CD4-positive, CD25-positive, alpha-beta regulatory T cell (primary cell): ENCODE data around the gene MARCHF4. TPM values are rescaled to one million over a fixed set of nuclear protein-coding genes. Genes with fewer than 3 reads are reported as not detected.

Experiments
- ATAC-seq, 2 donors: fragments of 150-1000 bp; cut with Tn5 transposase; one replicate each; pipeline ENCODE4 v1.10.0; 2021; ENCODE audit warnings: low read depth in 2 of 2, moderate number of reproducible peaks in 2 of 2, moderate library complexity in 1 of 2
- DNase-seq, 3 donors: peaks; one replicate each; pipeline versions ENCODE4 v3.0.0 to v3.0.0-alpha.2; 2012 to 2022; ENCODE audit warnings: mixed read lengths in 1 of 3
- H3K27ac ChIP-seq: one replicate; pipeline ENCODE4 v1.7.0; 2013; ENCODE audit warnings: mild to moderate bottlenecking, low read length; ENCODE audit not compliant: insufficient read depth, poor library complexity, severe bottlenecking
- H3K27me3 ChIP-seq: one replicate; pipeline ENCODE4 v1.7.0; 2013; ENCODE audit warnings: low read length; ENCODE audit not compliant: control insufficient read depth, insufficient read depth
- H3K36me3 ChIP-seq: one replicate; pipeline ENCODE4 v1.7.0; 2013; ENCODE audit warnings: mild to moderate bottlenecking, low read length, moderate library complexity; ENCODE audit not compliant: control insufficient read depth, insufficient read depth
- H3K4me1 ChIP-seq: 2 replicates; pipeline ENCODE4 v1.7.0; 2013; ENCODE audit warnings: mild to moderate bottlenecking, low read length; ENCODE audit not compliant: insufficient read depth, control insufficient read depth, poor library complexity, severe bottlenecking
- H3K4me3 ChIP-seq: one replicate; pipeline ENCODE4 v1.7.0; 2013; ENCODE audit warnings: low read depth, mild to moderate bottlenecking, low read length, moderate library complexity
- H3K9me3 ChIP-seq, 2 experiments: 1 replicate in 1 of 2; 2 replicates in 1 of 2; pipeline ENCODE4 v1.7.0; 2013; ENCODE audit warnings: low read length in 2 of 2, mild to moderate bottlenecking in 1 of 2, moderate library complexity in 1 of 2; ENCODE audit not compliant: control insufficient read depth in 2 of 2
- H3K27ac Mint-ChIP-seq, 3 donors: one replicate each; pipeline ENCODE4 v1.8.0; 2020 to 2022; ENCODE audit warnings: mild to moderate bottlenecking in 3 of 3, mixed read lengths in 3 of 3, moderate library complexity in 2 of 3
- H3K27me3 Mint-ChIP-seq: one replicate; pipeline ENCODE4 v1.8.0; 2022; ENCODE audit warnings: mild to moderate bottlenecking, mixed read lengths
- H3K36me3 Mint-ChIP-seq: one replicate; pipeline ENCODE4 v1.8.0; 2020; ENCODE audit warnings: mixed read lengths
- H3K4me1 Mint-ChIP-seq, 4 donors: one replicate each; pipeline ENCODE4 v1.8.0; 2020 to 2022; ENCODE audit warnings: mixed read lengths in 4 of 4, mild to moderate bottlenecking in 1 of 4
- H3K4me3 Mint-ChIP-seq, 4 donors: one replicate each; pipeline ENCODE4 v1.8.0; 2020 to 2022; ENCODE audit warnings: mild to moderate bottlenecking in 4 of 4, mixed read lengths in 4 of 4, moderate library complexity in 3 of 4
- H3K9me3 Mint-ChIP-seq, 7 donors: one replicate each; pipeline ENCODE4 v1.8.0; 2020 to 2022; ENCODE audit warnings: mixed read lengths in 7 of 7, mild to moderate bottlenecking in 3 of 7, moderate library complexity in 2 of 7
- polyA plus RNA-seq, 4 donors: library from polyadenylated mRNA; unstranded; fragments of 300-500 nt; fragmentation: Illumina TruSeq; gene quantifications; one replicate each; pipeline ENCODE4 v1.2.3, GENCODE V29; 2021
- total RNA-seq: library from RNA; stranded (reverse); gene quantifications from one replicate; pipeline ENCODE4 v1.2.3, GENCODE V29; 2022

Gene MARCHF4
- total and polyA plus RNA-seq, 5 donors from 2014 or later, result not detected

DNA sequence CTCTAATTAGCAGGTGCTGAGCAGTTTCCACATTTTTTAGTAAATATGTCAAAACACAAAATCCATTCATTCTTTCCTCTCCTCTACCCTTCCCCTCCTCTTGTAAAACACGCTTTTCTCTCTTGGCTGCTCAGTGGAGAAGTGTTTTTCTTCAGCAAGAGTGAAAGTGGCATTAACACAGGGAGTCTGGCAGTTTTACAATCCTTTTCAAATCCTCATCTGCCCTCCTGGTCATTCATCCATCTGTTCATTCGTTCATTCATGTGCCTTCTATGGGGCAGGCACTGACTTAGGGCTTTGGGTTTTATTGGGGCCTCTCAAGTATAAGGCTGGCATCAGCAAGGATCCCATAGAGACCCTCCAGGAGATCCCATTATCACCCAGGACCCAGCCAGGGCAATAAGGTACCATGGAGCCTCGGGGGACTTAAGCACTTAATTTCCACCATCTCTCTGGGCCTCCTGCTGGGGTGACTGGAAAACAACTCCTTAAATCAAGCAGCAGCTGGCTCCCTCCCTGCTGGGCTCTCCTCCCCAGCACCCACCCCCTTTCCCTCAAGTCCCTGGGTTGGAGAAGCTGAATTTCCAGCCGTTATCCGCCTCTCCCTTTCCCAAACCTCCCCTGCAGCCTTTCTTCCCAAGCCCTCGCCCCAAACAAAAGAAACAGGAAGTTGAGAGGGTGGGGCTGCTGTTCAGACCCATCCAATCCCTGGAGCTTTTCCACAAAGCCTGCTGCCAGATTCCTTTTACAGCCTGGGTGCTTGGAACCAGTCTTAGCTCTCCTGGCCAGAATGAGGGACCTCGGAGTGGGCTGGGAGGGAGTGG is 32.6 kb downstream of the MARCHF4 start:
- H3K4me3 ChIP-seq, result no peak overlapping the region
- peaks cover 4% of the 10 kb centered on the region for H3K27me3 Mint-ChIP-seq

DNA sequence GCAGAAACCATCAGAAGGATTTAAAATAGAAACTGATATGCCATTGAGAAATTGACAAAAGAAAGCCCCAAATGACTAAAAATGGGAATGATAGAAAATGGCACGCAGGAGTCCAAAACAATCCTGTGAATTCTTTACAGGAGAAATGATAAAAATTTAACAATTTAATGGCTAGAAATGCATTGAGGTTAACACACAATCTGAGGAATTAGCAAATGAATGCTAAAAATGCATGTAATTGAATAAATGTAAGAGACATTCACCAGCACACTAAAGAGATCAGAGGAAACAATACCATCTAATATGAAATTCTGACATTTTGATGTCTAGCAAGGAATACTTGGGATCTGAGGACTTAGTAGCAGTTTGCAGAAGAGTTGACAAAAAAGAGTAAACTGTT is 37.0 kb downstream of the MARCHF4 start:
- Histone ChIP-seq H3K36me3 (no peaks in the 10 kb centered on the region), H3K4me3 (no peak overlapping the region), H3K27ac (no peak overlapping the region), H3K4me1 (no peaks in the 10 kb centered on the region), H3K27me3 (no peaks in the 10 kb centered on the region), H3K9me3 (no peaks in the 10 kb centered on the region)
- H3K27me3 Mint-ChIP-seq, result peaks cover 11% of the 10 kb centered on the region
- no peak overlapping the region for H3K27ac Mint-ChIP-seq
- H3K4me1 Mint-ChIP-seq, result peaks cover 0 to 8% (median 3%) of the 10 kb centered on the region in 4 donors
- DNase-seq (no peak), ATAC-seq (no peak)
- H3K9me3 Mint-ChIP-seq, result peaks cover 0 to 2% (median 0%) of the 10 kb centered on the region in 7 donors
- H3K36me3 Mint-ChIP-seq, result peaks cover 3% of the 10 kb centered on the region
- H3K4me3 Mint-ChIP-seq, result no peak overlapping the region

More for the DNA sequence above, 32.6 kb downstream of the MARCHF4 start:
- Mint-ChIP-seq H3K27ac (peak overlapping the region in 1 of 3 donors; percentile 50), H3K4me1 (peaks cover 0 to 31% (median 4%) of the 10 kb centered on the region in 4 donors), H3K9me3 (no peaks in the 10 kb centered on the region), H3K36me3 (peaks cover 3% of the 10 kb centered on the region), H3K4me3 (no peak overlapping the region)
- H3K27me3 ChIP-seq, result no peaks in the 10 kb centered on the region
- no peaks in the 10 kb centered on the region for H3K36me3 ChIP-seq
- no peak for ATAC-seq
- no peaks in the 10 kb centered on the region for H3K9me3 ChIP-seq
- H3K4me1 ChIP-seq, result no peaks in the 10 kb centered on the region
- no peak for DNase-seq
- no peak overlapping the region for H3K27ac ChIP-seq

DNA sequence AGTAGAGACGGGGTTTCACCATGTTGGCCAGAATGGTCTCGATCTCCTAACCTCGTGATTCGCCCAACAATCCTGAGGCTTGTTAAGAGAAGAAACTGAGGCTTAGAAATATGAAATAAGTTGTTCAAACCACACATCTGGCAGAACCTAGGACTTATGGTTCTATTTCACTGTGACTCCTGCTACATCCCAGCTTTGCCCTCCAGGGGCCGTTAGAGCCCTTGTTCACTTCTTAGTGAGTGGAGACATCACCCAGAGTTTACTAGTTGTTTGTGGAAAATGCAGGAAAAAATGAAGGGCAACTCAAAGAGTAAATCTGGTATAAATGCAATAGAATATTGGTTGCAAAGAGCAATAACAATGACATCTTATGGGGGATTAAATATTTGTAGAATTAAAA is 43.9 kb downstream of the MARCHF4 start:
- H3K27me3 ChIP-seq, result no peaks in the 10 kb centered on the region
- no peaks in the 10 kb centered on the region for H3K36me3 Mint-ChIP-seq
- H3K36me3 ChIP-seq, result no peaks in the 10 kb centered on the region
- H3K27ac ChIP-seq, result no peak overlapping the region
- DNase-seq, result no peak
- no peak for ATAC-seq
- H3K27me3 Mint-ChIP-seq, result peaks cover 13% of the 10 kb centered on the region
- no peaks in the 10 kb centered on the region for H3K4me1 ChIP-seq
- no peak overlapping the region for H3K4me3 ChIP-seq
- H3K9me3 Mint-ChIP-seq, result peaks cover 0 to 4% (median 0%) of the 10 kb centered on the region in 7 donors
- H3K9me3 ChIP-seq, result no peaks in the 10 kb centered on the region
- peaks cover 0 to 2% (median 0%) of the 10 kb centered on the region in 4 donors for H3K4me1 Mint-ChIP-seq
- H3K4me3 Mint-ChIP-seq, result no peak overlapping the region
- no peak overlapping the region for H3K27ac Mint-ChIP-seq

DNA sequence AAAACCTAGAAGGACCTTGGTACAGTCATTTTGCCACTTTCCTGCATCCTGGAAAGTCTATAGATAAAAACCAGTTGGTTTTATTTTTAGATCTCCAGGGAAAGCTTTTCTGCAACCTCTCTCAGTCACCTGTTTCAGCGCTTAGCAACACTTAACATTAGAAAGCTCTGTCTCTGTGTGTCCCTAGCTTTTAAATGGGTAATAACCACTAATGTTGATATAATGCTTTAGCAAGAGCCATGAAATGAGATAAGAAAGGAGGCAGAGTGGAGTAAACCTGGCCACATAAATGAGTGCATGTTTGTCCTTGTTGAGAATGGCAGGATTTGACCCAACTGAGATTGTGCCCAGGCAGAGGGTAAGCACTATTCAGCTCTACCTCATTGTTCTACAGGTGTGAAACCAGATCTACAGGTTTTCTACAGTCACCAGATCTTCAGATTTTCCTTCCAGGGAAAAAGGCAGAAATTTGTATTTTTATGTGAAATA is 44.8 kb downstream of the MARCHF4 start:
- no peaks in the 10 kb centered on the region for H3K36me3 ChIP-seq
- H3K4me3 ChIP-seq, result no peak overlapping the region
- Mint-ChIP-seq H3K4me3 (no peak overlapping the region), H3K9me3 (peaks cover 0 to 2% (median 0%) of the 10 kb centered on the region in 7 donors), H3K4me1 (peaks cover 0 to 2% (median 0%) of the 10 kb centered on the region in 4 donors), H3K36me3 (no peaks in the 10 kb centered on the region), H3K27ac (no peak overlapping the region), H3K27me3 (peaks cover 18% of the 10 kb centered on the region)
- H3K27me3 ChIP-seq, result no peaks in the 10 kb centered on the region
- no peaks in the 10 kb centered on the region for H3K9me3 ChIP-seq
- no peak overlapping the region for H3K27ac ChIP-seq
- ATAC-seq (no peak), DNase-seq (no peak)
- H3K4me1 ChIP-seq, result no peaks in the 10 kb centered on the region

Other genes starting within 250 kb of the MARCHF4 start
- gene SMARCAL1, start 40.0 kb upstream of the MARCHF4 start, total RNA-seq, result 19.8 TPM
- gene SMARCAL1, start 40.0 kb upstream of the MARCHF4 start, polyA plus RNA-seq, result 10 to 100 TPM; 22.7 to 25.1 (median 24.2) TPM
- 2,531 TPM for gene RPL37A, start 126.4 kb upstream of the MARCHF4 start, total RNA-seq
- gene RPL37A, start 126.4 kb upstream of the MARCHF4 start, polyA plus RNA-seq, result 1,000 to 10,000 TPM; 3,362 to 4,158 (median 3,782) TPM